Ishikawa (cell line): ENCODE measurements around the gene NWD2.

Experiments
- CEBPB ChIP-seq: IDR thresholded peaks from 2 replicates; pipeline ENCODE4 v1.6.1; 2012
- CREB1 ChIP-seq: IDR thresholded peaks from 2 replicates; pipeline ENCODE4 v1.6.1; 2012; ENCODE audit warnings: low read depth
- EGR1 ChIP-seq: IDR thresholded peaks from 2 replicates; pipeline ENCODE4 v1.6.1; 2012
- EP300 ChIP-seq: IDR thresholded peaks from 2 replicates; pipeline ENCODE4 v1.6.1; 2012; ENCODE audit warnings: borderline replicate concordance
- FOXM1 ChIP-seq: IDR thresholded peaks from 2 replicates; pipeline ENCODE4 v1.6.1; 2012; ENCODE audit warnings: low read depth, borderline replicate concordance
- NFIC ChIP-seq: IDR thresholded peaks from 2 replicates; pipeline ENCODE4 v1.6.1; 2012
- RAD21 ChIP-seq: IDR thresholded peaks from 2 replicates; pipeline ENCODE4 v1.6.1; 2012; ENCODE audit warnings: low read depth
- TAF1 ChIP-seq: IDR thresholded peaks from 2 replicates; pipeline ENCODE4 v1.6.1; 2012; ENCODE audit warnings: low read depth, mild to moderate bottlenecking
- TCF12 ChIP-seq: IDR thresholded peaks from 2 replicates; pipeline ENCODE4 v1.6.1; 2012; ENCODE audit warnings: low read depth
- TEAD4 ChIP-seq: IDR thresholded peaks from 2 replicates; pipeline ENCODE4 v1.6.1; 2012
- YY1 ChIP-seq: IDR thresholded peaks from 2 replicates; pipeline ENCODE4 v1.6.1; 2012; ENCODE audit warnings: low read depth
- ZBTB7A ChIP-seq: IDR thresholded peaks from 2 replicates; pipeline ENCODE4 v1.6.1; 2012; ENCODE audit warnings: low read depth
- TF ChIP-seq, protein P1 (sequence below): IDR thresholded peaks from 2 replicates; pipeline ENCODE4 v1.6.1; 2012
- TF ChIP-seq, protein P2 (sequence below): IDR thresholded peaks from 2 replicates; pipeline ENCODE4 v1.6.1; 2012
- TF ChIP-seq, protein P3 (sequence below): IDR thresholded peaks from 2 replicates; pipeline ENCODE4 v1.6.1; 2012; ENCODE audit warnings: low read depth, mild to moderate bottlenecking

NWD2 gene

DNA sequence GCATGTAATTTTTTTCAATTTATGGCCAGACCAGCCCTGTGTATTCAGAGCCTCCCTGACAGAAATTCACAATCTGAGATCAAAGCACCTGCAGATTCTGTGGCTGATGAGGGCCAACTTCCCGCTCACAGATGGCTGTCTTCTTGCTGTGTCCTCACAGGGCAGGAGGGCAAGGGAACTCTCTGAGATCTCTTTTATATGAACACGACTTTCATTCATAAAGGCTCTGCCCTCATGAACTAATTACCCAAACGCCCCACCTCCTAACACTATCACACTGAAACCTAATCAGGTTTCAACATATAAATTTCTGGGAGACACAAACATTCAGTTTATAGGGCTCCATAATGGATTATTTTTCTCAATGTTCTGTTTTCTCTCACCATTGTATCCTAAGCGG is 192.6 kb downstream of the NWD2 start:
- TF ChIP-seq CREB1 (no peak), FOXM1 (no peak), TEAD4 (no peak), TCF12 (no peak), EP300 (no peak), TAF1 (no peak), RAD21 (no peak), YY1 (no peak), ZBTB7A (no peak), EGR1 (no peak), CEBPB (no peak), NFIC (no peak)
- TF ChIP-seq, protein P1, sequence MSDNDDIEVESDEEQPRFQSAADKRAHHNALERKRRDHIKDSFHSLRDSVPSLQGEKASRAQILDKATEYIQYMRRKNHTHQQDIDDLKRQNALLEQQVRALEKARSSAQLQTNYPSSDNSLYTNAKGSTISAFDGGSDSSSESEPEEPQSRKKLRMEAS: no peak
- TF ChIP-seq, protein P2, sequence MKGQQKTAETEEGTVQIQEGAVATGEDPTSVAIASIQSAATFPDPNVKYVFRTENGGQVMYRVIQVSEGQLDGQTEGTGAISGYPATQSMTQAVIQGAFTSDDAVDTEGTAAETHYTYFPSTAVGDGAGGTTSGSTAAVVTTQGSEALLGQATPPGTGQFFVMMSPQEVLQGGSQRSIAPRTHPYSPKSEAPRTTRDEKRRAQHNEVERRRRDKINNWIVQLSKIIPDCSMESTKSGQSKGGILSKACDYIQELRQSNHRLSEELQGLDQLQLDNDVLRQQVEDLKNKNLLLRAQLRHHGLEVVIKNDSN: no peak
- TF ChIP-seq, protein P3, sequence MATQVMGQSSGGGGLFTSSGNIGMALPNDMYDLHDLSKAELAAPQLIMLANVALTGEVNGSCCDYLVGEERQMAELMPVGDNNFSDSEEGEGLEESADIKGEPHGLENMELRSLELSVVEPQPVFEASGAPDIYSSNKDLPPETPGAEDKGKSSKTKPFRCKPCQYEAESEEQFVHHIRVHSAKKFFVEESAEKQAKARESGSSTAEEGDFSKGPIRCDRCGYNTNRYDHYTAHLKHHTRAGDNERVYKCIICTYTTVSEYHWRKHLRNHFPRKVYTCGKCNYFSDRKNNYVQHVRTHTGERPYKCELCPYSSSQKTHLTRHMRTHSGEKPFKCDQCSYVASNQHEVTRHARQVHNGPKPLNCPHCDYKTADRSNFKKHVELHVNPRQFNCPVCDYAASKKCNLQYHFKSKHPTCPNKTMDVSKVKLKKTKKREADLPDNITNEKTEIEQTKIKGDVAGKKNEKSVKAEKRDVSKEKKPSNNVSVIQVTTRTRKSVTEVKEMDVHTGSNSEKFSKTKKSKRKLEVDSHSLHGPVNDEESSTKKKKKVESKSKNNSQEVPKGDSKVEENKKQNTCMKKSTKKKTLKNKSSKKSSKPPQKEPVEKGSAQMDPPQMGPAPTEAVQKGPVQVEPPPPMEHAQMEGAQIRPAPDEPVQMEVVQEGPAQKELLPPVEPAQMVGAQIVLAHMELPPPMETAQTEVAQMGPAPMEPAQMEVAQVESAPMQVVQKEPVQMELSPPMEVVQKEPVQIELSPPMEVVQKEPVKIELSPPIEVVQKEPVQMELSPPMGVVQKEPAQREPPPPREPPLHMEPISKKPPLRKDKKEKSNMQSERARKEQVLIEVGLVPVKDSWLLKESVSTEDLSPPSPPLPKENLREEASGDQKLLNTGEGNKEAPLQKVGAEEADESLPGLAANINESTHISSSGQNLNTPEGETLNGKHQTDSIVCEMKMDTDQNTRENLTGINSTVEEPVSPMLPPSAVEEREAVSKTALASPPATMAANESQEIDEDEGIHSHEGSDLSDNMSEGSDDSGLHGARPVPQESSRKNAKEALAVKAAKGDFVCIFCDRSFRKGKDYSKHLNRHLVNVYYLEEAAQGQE: no peak

DNA sequence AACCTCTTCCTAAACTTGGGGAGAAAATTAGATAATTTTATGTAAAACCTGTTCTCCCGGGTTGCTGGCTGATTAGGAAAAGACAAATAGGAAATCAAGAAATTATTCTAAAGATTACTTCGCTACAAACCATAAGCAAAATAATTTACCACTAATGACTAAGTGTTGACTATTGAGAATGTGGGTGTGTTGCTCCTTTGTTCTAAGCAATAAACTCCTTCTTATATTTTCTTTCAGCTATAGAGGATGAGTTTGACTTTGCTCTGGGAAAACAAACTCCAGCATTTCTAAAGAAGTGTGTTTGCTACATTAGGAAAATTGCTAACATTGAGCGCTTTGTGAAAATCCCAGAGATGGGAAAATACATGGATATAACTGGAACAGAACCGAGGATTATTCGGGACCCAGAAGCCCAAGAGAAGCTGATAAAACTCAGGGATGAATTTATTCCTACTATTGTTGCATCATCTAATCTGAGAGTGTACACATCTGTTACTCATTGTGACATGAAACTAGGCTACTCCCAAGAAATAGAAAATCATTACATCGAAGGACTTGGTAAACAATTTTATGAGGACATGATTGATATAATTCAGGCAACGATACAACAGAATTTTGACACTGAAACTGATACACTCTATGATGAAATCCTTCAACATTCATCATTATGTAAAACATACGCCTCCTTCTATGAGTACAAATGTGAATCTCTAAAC is 194.2 kb downstream of the NWD2 start:
- TF ChIP-seq ZBTB7A: no peak
- TF ChIP-seq FOXM1: no peak
- TF ChIP-seq, protein P1: no peak
- no peak for TF ChIP-seq EGR1
- no peak for TF ChIP-seq YY1
- TF ChIP-seq CREB1: no peak
- TF ChIP-seq TCF12: no peak
- TF ChIP-seq, protein P3: no peak
- TF ChIP-seq, protein P2: no peak

DNA sequence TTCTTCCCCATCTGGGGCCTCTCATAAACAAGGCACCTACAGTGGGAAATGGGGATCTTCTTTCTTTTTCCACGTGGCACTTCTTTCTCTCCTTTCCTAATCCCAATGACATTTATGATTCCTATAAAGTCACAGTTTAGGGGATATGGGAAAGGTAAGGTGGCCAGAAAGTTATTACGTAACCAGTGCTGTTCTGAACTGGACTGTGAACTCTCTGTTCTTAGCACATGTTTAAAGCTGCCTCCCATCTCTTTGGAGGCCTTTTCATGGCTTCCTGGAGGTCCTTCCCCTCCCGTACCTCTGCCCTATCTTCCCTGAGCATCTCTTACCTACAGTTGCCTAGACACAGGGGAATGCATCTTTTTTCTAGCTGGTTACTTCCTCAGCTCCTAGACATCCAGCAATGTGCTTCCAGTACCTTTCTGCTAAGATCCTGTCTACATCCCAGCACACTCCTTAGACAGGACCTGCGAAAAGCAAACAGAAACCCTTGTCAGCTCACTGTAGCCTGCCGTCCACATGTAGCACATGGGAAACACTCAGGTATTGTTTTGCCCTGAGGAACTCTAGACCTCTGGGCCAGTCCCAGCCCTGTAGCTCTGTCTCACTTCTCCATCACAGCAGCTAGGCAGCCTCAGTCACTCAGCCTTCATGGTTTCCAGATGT is 195.4 kb downstream of the NWD2 start:
- TF ChIP-seq CEBPB: no peak
- TF ChIP-seq, protein P1: no peak
- TF ChIP-seq TAF1: no peak
- TF ChIP-seq ZBTB7A: no peak
- no peak for TF ChIP-seq EP300
- no peak for TF ChIP-seq YY1
- no peak for TF ChIP-seq NFIC
- no peak for TF ChIP-seq EGR1
- no peak for TF ChIP-seq TCF12
- no peak for TF ChIP-seq TEAD4
- no peak for TF ChIP-seq RAD21
- TF ChIP-seq, protein P3: no peak
- TF ChIP-seq FOXM1: no peak
- TF ChIP-seq CREB1: no peak
- TF ChIP-seq, protein P2: no peak
